HepG2 (cell line): ENCODE results near the gene RHOT1.

ENCODE experiments used
- EED ChIP-seq: sonication (generic); formaldehyde crosslinking; IDR thresholded peaks from 2 replicates; pipeline ENCODE4 v1.5.0; 2020; ENCODE audit warnings: mild to moderate bottlenecking, missing genetic modification reagents
- NCOA1 ChIP-seq: sonication (generic); formaldehyde crosslinking; IDR thresholded peaks from 2 replicates; pipeline ENCODE4 v1.9.0; 2021; ENCODE audit warnings: missing genetic modification reagents
- RAD21 ChIP-seq: fragments of 450-650 bp; formaldehyde crosslinking; IDR thresholded peaks from 2 replicates; pipeline ENCODE4 v1.5.0; 2020; ENCODE audit warnings: mild to moderate bottlenecking
- XRCC5 ChIP-seq: fragments of 200-400 bp; formaldehyde crosslinking; optimal IDR thresholded peaks from 2 replicates; pipeline ENCODE3; 2017; ENCODE audit warnings: mild to moderate bottlenecking, low read length

DNA sequence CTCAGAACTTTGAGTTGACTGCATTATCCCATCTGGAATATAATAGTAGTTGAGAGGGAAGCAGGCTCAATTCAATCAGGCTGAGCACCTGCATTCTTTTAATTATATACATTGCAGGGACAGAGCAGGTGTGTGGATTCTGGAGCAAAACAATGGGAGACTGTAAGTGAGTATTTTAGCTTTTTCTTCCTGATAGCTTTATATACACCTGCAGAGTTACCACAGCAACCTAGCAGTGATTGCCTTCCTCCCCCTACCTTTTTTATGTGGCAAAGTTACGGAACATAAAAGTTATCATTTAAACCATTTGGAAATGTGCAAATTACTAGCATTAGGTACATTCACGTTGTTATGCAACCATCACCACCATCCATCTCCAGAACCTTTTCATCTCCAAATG, 25.4 kb upstream of the RHOT1 start:
- TF ChIP-seq NCOA1 (CRISPR knock-in tag) (no peak), XRCC5 (no peak), RAD21 (CRISPR knock-in tag) (no peak), EED (CRISPR knock-in tag) (no peak)
